GM19238 (cell line): Measurements from ENCODE around the gene LRIT3.

ENCODE experiments used
- DNase-seq: peaks from one replicate; pipeline ENCODE4 v3.0.0; 2011; ENCODE audit warnings: low spot score; ENCODE audit not compliant: insufficient read length

The LRIT3 gene

GRCh38 chr4:109908731-109909130 lies 60.8 kb downstream of the LRIT3 start:
- DNase-seq = no peak

- DNase-seq = no peak
Measured at GRCh38 chr4:109910256-109910655, 62.3 kb downstream of the LRIT3 start.

GRCh38 chr4:109912706-109913595 lies 65.0 kb downstream of the LRIT3 start, which contains the start of gene EGF:
Gene EGF (plus strand): TSS chr4:109912883. CDS start chr4:109913336, 453 bp downstream.
- no peak for DNase-seq

GRCh38 chr4:109913596-109914241 lies 65.8 kb downstream of the LRIT3 start:
- DNase-seq = no peak

GRCh38 chr4:109914322-109914721 lies 66.4 kb downstream of the LRIT3 start:
- DNase-seq = no peak

GRCh38 chr4:109915385-109916026 lies 67.6 kb downstream of the LRIT3 start:
- DNase-seq = no peak

- no peak for DNase-seq
Measured at GRCh38 chr4:109916027-109916409, 68.1 kb downstream of the LRIT3 start.

- DNase-seq = no peak
Measured at GRCh38 chr4:109921384-109921808, 73.5 kb downstream of the LRIT3 start.
